ENCODE results near the gene TNFSF13. TPM values are rescaled to one million over a fixed set of nuclear protein-coding genes. Genes with fewer than 3 reads are reported as not detected.

TNFSF13 gene
- total and polyA plus RNA-seq, 2 of the 4 experiments (the other 2 are of a cell fraction): 1.3 TPM; not detected in 1

- Histone ChIP-seq H3K79me1 (ENCODE audit: low read depth in 1 of 2, low read length in 2 of 2) (peaks cover 0 to 10% of the 10 kb centered on the region in 2 experiments; a peak in 2 of 4 replicates), H4K20me1 (ENCODE audit: insufficient read depth, low read length) (no peaks in the 10 kb centered on the region), H3K27ac (ENCODE audit: insufficient read depth, low read length) (no peak overlapping the region), H3K9me1 (ENCODE audit: insufficient read depth, low read length) (peaks cover 5% of the 10 kb centered on the region; the same call in 1 of the 2 replicates), H4K91ac (ENCODE audit: insufficient read depth, low read depth, low read length) (no peak overlapping the region), H2AFZ (replicated peaks; ENCODE audit: low read length, poor library complexity) (no peak overlapping the region), H3K9ac (ENCODE audit: low read depth, low read length) (no peak overlapping the region), H4K8ac (ENCODE audit: low read depth in 2 of 2, low read length in 2 of 2) (no peak overlapping the region), H2AK5ac (ENCODE audit: low read depth, low read length) (no peak overlapping the region), H3K14ac (replicated peaks; ENCODE audit: low read depth, low read length) (no peak overlapping the region), H3K18ac (ENCODE audit: low read depth, low read length) (no peak overlapping the region), H3K4ac (ENCODE audit: low read depth, low read length) (no peak overlapping the region), H2BK15ac (ENCODE audit: low read depth, low read length) (no peak overlapping the region), H3K4me3 (ENCODE audit: insufficient read depth, low read depth, low read length) (no peak overlapping the region), H3K27me3 (ENCODE audit: control insufficient read depth, insufficient read depth, low read length) (no peaks in the 10 kb centered on the region), H3K9me3 (ENCODE audit: control insufficient read depth, insufficient read depth, low read length) (no peaks in the 10 kb centered on the region), H2BK120ac (ENCODE audit: low read depth, low read length) (no peak overlapping the region), H4K5ac (ENCODE audit: low read depth, low read length) (no peak overlapping the region), H3K23ac (ENCODE audit: low read depth, low read length) (no peak overlapping the region), H3K4me2 (ENCODE audit: low read depth, low read length) (no peak overlapping the region), H2AK9ac (replicated peaks; ENCODE audit: low read depth, low read length, poor library complexity) (no peak overlapping the region), H3K4me1 (ENCODE audit: control insufficient read depth, insufficient read depth, low read length) (peaks cover 8% of the 10 kb centered on the region), H2BK20ac (ENCODE audit: low read depth, low read length) (no peak overlapping the region), H2BK5ac (ENCODE audit: low read depth, low read length, poor library complexity, severe bottlenecking) (no peak overlapping the region), H3K56ac (ENCODE audit: extremely low read depth, insufficient read depth, low read length) (no peak overlapping the region), H3K36me3 (ENCODE audit: control insufficient read depth, insufficient read depth, low read length) (peaks cover 4% of the 10 kb centered on the region; the same call in 1 of the 2 replicates)
- dilution Hi-C loops (cut with HindIII; ENCODE audit: low sequenced_read_pairs, unreplicated experiment) (no loop called here), in situ Hi-C loops (cut with MboI; ENCODE audit: low sequenced_read_pairs) (loop anchor here (5.0 to 10.0 kb wide), 2 partner anchors 41 to 199 kb away; partner anchors contain the start of genes KCTD11 and TMEM95), intact Hi-C loops (cut with micrococcal nuclease) (no loop called here)
- CTCF ChIA-PET: no interaction called here
- WGBS, 2 experiments (ENCODE audit: extremely low coverage in 2 of 2, insufficient read length in 1 of 2): no CpG with 5 or more reads among the region's 1 CpG
- DNase-seq (no peak), ATAC-seq (ENCODE audit: low read depth) (no peak)
- POLR2A ChIA-PET (ENCODE audit: unreplicated experiment): no interaction called here
- TF ChIP-seq USF2 (IDR thresholded peaks at IDR 0.05; ENCODE audit: low read depth, low read length): no peak
- no peak for TF ChIP-seq RFX5 (IDR thresholded peaks at IDR 0.05; ENCODE audit: low read depth, low read length)
- no peak for TF ChIP-seq BHLHE40 (IDR thresholded peaks at IDR 0.05; ENCODE audit: low read depth, low read length)
- TF ChIP-seq MXI1 (IDR thresholded peaks at IDR 0.05; ENCODE audit: borderline replicate concordance, low read depth, low read length): no peak
- TF ChIP-seq SMC3 (IDR thresholded peaks at IDR 0.05; ENCODE audit: low read depth, low read length): no peak
- TF ChIP-seq POLR2A (IDR thresholded peaks at IDR 0.05; ENCODE audit: low read depth, low read length): no peak
- no peak for TF ChIP-seq CTCF (conservative IDR thresholded peaks at IDR 0.05; ENCODE audit: low read depth, low read length)
- no peak for TF ChIP-seq CHD1 (IDR thresholded peaks at IDR 0.05; ENCODE audit: low read depth, low read length)
- no peak for TF ChIP-seq ELK1 (IDR thresholded peaks at IDR 0.05; ENCODE audit: borderline replicate concordance, low read depth, low read length)
- no peak for TF ChIP-seq RAD21 (IDR thresholded peaks at IDR 0.05; ENCODE audit: low read length)
- TF ChIP-seq FOS (IDR thresholded peaks at IDR 0.05; ENCODE audit: low read depth, low read length): no peak
- no peak for TF ChIP-seq MAFK (IDR thresholded peaks at IDR 0.05; ENCODE audit: low read depth, low read length)
- no peak for TF ChIP-seq MAZ (IDR thresholded peaks at IDR 0.05; ENCODE audit: borderline replicate concordance, low read depth, low read length)
- TF ChIP-seq RCOR1 (IDR thresholded peaks at IDR 0.05; ENCODE audit: insufficient replicate concordance, low read length): no peak
- no peak for TF ChIP-seq NFE2L2 (IDR thresholded peaks at IDR 0.05; ENCODE audit: low read depth, low read length)
- no peak for TF ChIP-seq CEBPB (IDR thresholded peaks at IDR 0.05; ENCODE audit: low read depth, low read length)
- no TSS peak for BruUV-seq (replicated peaks)
These were observed 5.2 kb upstream of the TNFSF13 start for GRCh38 chr17:7553356-7553755.

Data from IMR-90 (cell line).